Skin epidermis (tissue), 12 donors: ENCODE measurements around the gene DEFB132.
A peak's percentile ranks its signal among the peaks of the same experiment; 100 is the strongest.

Experiments used
- H3K27ac ChIP-seq, 21 experiments: fragments of 200-600 bp; sonication (generic) in 11 of 21; one replicate each; pipeline ENCODE4 v1.5.0; 2020; ENCODE audit warnings: mild to moderate bottlenecking in 3 of 21, inconsistent platforms in 2 of 21, moderate library complexity in 2 of 21
- H3K4me3 ChIP-seq, 7 experiments: fragments of 200-600 bp; sonication (generic) in 2 of 7; one replicate each; pipeline ENCODE4 v1.5.0; 2020; ENCODE audit warnings: inconsistent platforms in 2 of 7, mild to moderate bottlenecking in 2 of 7, moderate library complexity in 1 of 7

DEFB132 gene

GRCh38 chr20:258963-259362 is 1.4 kb downstream of the DEFB132 start:
- Histone ChIP-seq H3K4me3 (no peak overlapping the region), H3K27ac (no peak overlapping the region)

- Histone ChIP-seq H3K27ac (no peak overlapping the region), H3K4me3 (no peak overlapping the region)
Measured at GRCh38 chr20:259981-260380, 2.5 kb downstream of the DEFB132 start.

- Histone ChIP-seq H3K4me3 (no peak overlapping the region), H3K27ac (no peak overlapping the region)
Measured at GRCh38 chr20:263701-264100, 6.2 kb downstream of the DEFB132 start.

GRCh38 chr20:266596-267562 is 9.4 kb downstream of the DEFB132 start:
- Histone ChIP-seq H3K27ac (peak overlapping the region in 1 of 21 experiments; percentile 43), H3K4me3 (peak overlapping the region; percentile 18 to 48 (median 25))

- Histone ChIP-seq H3K27ac (no peak overlapping the region), H3K4me3 (no peak overlapping the region)
Measured at GRCh38 chr20:270517-270916, 13.0 kb downstream of the DEFB132 start.

- no peak overlapping the region for H3K4me3 ChIP-seq
- no peak overlapping the region for H3K27ac ChIP-seq
Measured at GRCh38 chr20:271069-271468, 13.5 kb downstream of the DEFB132 start.

- no peak overlapping the region for H3K27ac ChIP-seq
- H3K4me3 ChIP-seq: no peak overlapping the region
Measured at GRCh38 chr20:271528-271927, 14.0 kb downstream of the DEFB132 start.

- H3K27ac ChIP-seq: no peak overlapping the region
- no peak overlapping the region for H3K4me3 ChIP-seq
Measured at GRCh38 chr20:272718-273117, 15.2 kb downstream of the DEFB132 start.

GRCh38 chr20:273884-274283 is 16.4 kb downstream of the DEFB132 start:
- no peak overlapping the region for H3K27ac ChIP-seq
- no peak overlapping the region for H3K4me3 ChIP-seq

GRCh38 chr20:275791-276190 is 18.3 kb downstream of the DEFB132 start:
- H3K27ac ChIP-seq: no peak overlapping the region

GRCh38 chr20:276620-277495 is 19.3 kb downstream of the DEFB132 start:
- Histone ChIP-seq H3K27ac (no peak overlapping the region), H3K4me3 (no peak overlapping the region)

More at GRCh38 chr20:275791-276190, 18.3 kb downstream of the DEFB132 start:
- H3K4me3 ChIP-seq: no peak overlapping the region

GRCh38 chr20:277496-277781 is 19.9 kb downstream of the DEFB132 start:
- H3K4me3 ChIP-seq: no peak overlapping the region
- no peak overlapping the region for H3K27ac ChIP-seq

GRCh38 chr20:278181-278580 is 20.7 kb downstream of the DEFB132 start:
- H3K4me3 ChIP-seq: no peak overlapping the region
- no peak overlapping the region for H3K27ac ChIP-seq

GRCh38 chr20:278607-279571 is 21.4 kb downstream of the DEFB132 start:
- H3K27ac ChIP-seq: peak overlapping the region in 3 of 21 experiments; percentile 17 to 54 (median 50)
- peak overlapping the region in 6 of 7 experiments; percentile 10 to 44 (median 22) for H3K4me3 ChIP-seq

GRCh38 chr20:284172-284571 is 26.6 kb downstream of the DEFB132 start:
- no peak overlapping the region for H3K27ac ChIP-seq

GRCh38 chr20:286508-286907 is 29.0 kb downstream of the DEFB132 start:
- Histone ChIP-seq H3K27ac (no peak overlapping the region), H3K4me3 (no peak overlapping the region)

More at GRCh38 chr20:284172-284571, 26.6 kb downstream of the DEFB132 start:
- no peak overlapping the region for H3K4me3 ChIP-seq

- no peak overlapping the region for H3K4me3 ChIP-seq
- H3K27ac ChIP-seq: no peak overlapping the region
Measured at GRCh38 chr20:288956-289692, 31.6 kb downstream of the DEFB132 start.

GRCh38 chr20:289693-290083 is 32.2 kb downstream of the DEFB132 start:
- H3K4me3 ChIP-seq: peak overlapping the region; percentile 34 to 55 (median 47)
- H3K27ac ChIP-seq: peak overlapping the region in 18 of 21 experiments; percentile 28 to 82 (median 68)
